Gastroesophageal sphincter (tissue), 3 donors: ENCODE data around the gene THSD7A.

Experiments
- CTCF ChIP-seq, 4 experiments: fragments of 200-600 bp in 2 of 4; fragments of 450-650 bp in 2 of 4; sonication (generic) in 1 of 4; IDR thresholded peaks; one replicate each; pipeline ENCODE4 v1.5.1; 2017 to 2019; ENCODE audit warnings: antibody characterized with exemption in 4 of 4, mild to moderate bottlenecking in 2 of 4, moderate library complexity in 2 of 4
- EP300 ChIP-seq: sonication (generic); formaldehyde crosslinking; IDR thresholded peaks from one replicate; pipeline ENCODE4 v1.6.1; 2017; ENCODE audit warnings: antibody characterized with exemption, mild to moderate bottlenecking
- POLR2A ChIP-seq, 2 donors: fragments of 450-650 bp; IDR thresholded peaks; one replicate each; pipeline ENCODE4 v1.6.1; 2017; ENCODE audit warnings: antibody characterized with exemption in 2 of 2, mild to moderate bottlenecking in 2 of 2, moderate library complexity in 1 of 2
- POLR2AphosphoS5 ChIP-seq: sonication (generic); formaldehyde crosslinking; IDR thresholded peaks from one replicate; pipeline ENCODE4 v1.6.1; 2017; ENCODE audit warnings: antibody characterized with exemption

- TF ChIP-seq EP300 (no peak), POLR2A (IDR thresholded peaks at IDR 0.05) (no peak), CTCF (IDR thresholded peaks at IDR 0.05) (no peak), POLR2AphosphoS5 (no peak)
These were observed 462.3 kb downstream of the THSD7A start for GRCh38 chr7:11369696-11370095.
